ENCODE measurements around the gene ZBTB45.

GRCh38 chr19:58499021-58499927 lies 20.3 kb downstream of the ZBTB45 start:
- no peak for TF ChIP-seq EP300 (IDR thresholded peaks at IDR 0.05)
- peak in 3 of 4 experiments; percentile 27 to 48 (median 40) for TF ChIP-seq CTCF (IDR thresholded peaks at IDR 0.05)
